Choroid plexus epithelial cell (primary cell): ENCODE data around the gene EXOC3L1.

Source experiments
- DNase-seq: peaks from one replicate; pipeline ENCODE4 v3.0.0-alpha.2; 2010; ENCODE audit warnings: low read depth
- H3K4me3 ChIP-seq: 2 replicates; pipeline ENCODE4 v1.5.1; 2011; ENCODE audit warnings: low read depth, mild to moderate bottlenecking, control low read depth, low read length, moderate library complexity
- CTCF ChIP-seq: conservative IDR thresholded peaks from 2 replicates; pipeline ENCODE4 v1.5.1; 2011; ENCODE audit warnings: low read depth, mild to moderate bottlenecking, control low read depth, inconsistent platforms, low read length, moderate library complexity

The EXOC3L1 gene

GRCh38 chr16:67191411-67191994 is 1.6 kb upstream of the EXOC3L1 start:
- no peak for DNase-seq
- H3K4me3 ChIP-seq, result peak overlapping the region; percentile 97
- no peak for TF ChIP-seq CTCF

DNA sequence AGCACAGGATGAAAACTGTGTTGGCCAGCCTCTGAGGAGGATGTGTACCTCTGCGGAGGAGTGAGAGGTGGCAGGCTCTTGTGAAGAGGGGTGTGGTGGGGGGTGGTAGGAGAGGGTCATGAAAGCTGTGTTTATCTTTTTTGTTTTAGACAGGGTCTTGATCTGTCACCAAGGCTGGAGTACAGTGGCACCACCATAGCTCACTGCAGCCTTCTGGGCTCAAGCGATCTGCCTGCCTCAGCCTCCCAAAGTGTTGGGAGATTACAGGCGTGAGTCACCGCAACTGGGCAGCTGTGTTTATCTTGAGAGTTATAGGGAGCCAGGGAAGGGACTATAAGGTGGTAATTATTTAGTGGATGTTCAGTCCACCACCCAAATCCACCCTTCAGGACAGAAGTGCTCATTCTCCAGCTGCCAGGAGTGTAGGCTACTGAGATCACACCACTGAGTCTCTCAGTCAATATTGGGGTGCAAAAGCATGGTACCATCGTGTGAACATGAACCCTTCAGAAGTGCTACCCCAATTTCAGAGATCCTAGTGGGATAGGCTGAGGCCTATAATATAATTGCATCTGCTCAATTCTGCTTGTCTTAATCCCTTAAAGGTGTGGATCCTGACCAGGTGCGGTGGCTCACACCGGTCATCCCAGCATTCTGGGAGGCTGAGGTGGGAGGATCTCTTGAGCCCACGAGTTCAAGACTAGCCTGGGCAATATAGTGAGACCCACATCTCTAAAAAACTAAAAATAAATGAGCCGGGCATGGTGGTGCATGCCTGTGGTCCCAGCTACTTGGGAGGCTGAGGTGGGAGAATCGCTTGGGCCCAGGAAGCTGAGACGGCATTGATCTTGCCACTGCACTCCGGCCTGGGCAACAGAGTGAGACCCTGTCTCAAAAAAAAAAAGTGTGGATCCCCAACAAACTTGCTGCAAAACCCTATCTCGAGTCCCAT is 788 bp upstream of the EXOC3L1 start:
- no peak for TF ChIP-seq CTCF
- DNase-seq, result no peak
- no peak overlapping the region for H3K4me3 ChIP-seq

DNA sequence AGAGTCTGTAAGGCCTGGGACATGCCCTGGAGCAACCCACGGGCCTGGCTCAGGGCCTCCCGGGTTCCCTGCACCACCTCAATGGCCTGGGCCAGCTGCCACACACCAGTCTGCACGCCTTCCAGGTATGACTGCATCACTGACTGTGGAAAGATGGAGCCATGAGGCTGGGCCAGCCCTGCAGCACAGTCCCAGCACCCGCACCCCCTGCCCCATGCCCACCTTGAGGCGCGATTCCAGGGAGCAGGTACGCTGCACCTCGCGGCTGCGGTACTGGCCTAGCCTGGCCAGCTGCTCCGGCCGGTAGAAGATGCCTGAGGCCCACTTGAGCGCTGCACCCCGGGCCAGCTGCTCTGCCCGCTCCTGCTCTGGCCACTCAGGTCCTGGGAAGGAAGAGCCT is 1.1 kb downstream of the EXOC3L1 start:
- TF ChIP-seq CTCF, result no peak
- H3K4me3 ChIP-seq, result no peak overlapping the region
- DNase-seq, result no peak

DNA sequence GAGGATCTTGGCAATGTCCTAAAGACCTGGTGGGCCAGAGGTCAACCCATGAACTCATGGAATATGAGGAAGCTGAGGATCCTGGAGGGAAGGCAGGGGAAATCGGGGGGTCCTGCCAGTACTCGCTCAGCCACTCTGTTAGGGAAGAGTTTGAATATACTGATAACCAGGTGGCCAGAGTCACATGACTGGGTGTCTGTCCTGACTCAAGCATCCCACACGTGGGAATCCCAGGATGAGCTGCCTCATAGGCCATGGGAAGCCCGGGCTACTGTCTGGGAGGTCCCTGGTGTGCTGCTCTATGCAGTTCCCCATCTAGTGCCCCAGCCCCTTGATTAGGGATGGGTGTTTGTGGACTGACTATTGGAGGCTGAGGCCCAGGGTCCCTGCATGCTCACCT is 1.6 kb downstream of the EXOC3L1 start:
- no peak overlapping the region for H3K4me3 ChIP-seq
- no peak for TF ChIP-seq CTCF
- no peak for DNase-seq

- H3K4me3 ChIP-seq, result no peak overlapping the region
- no peak for DNase-seq
- no peak for TF ChIP-seq CTCF
These were observed 2.6 kb downstream of the EXOC3L1 start for GRCh38 chr16:67187175-67187890.

DNA sequence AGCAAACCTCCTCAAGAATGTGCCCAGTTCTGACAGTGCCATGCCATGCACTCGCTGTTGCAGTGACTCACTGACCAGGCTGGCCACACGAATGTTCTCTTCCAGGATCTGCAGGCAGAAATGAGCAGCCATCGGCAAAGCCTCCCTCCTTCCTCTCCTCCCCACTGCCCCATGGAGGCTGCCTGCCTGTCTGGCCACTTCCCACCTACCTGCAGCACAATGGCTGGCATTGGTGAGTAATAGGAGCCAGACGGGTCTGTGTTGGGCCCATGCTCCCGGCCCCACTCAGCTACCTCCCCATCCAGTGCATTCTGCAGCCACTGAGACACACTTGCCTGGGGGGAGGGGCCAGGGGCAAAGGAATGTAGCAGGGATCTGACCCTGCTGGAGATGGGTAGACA is 3.4 kb downstream of the EXOC3L1 start:
- TF ChIP-seq CTCF, result no peak
- H3K4me3 ChIP-seq, result no peak overlapping the region
- no peak for DNase-seq
